ENCODE measurements around the gene SEPHS1.
A peak's percentile ranks its signal among the peaks of the same experiment; 100 is the strongest.

Gene SEPHS1

DNA sequence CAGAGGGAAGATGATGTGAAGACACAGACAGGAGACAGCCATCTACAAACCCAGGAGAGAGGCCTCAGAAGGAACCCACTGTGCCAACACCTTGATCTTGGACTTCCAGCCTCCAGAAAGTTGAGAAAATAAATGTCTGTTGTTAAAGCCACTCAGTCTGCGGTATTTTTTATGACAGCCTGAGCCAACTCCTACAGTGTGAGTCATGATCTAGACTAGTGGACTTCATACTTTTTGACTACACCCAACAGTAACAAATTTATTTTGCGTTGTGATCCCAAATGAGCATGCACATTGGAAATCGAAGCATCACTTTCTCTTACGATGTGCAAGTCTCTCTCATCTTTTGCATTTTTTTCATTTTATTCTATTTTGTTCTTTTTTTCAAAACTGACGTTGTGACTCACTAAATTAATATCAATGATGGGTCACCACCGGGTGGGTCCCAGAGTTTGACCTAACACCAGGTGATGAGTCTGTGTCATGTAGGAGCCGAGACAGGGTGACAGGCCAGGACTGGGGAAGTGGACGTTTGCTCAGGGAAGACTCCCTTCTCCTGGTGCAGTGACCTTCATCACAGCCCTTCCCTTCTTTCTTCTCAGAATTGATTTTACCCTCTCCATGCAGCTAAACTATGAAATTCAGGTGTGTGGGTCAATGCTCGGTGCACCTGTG, 77.1 kb downstream of the SEPHS1 start:
- peaks cover 11% of the 10 kb centered on the region for H3K27me3 Mint-ChIP-seq (ENCODE audit: low read depth, poor library complexity)
- peaks cover 39% of the 10 kb centered on the region for H3K4me1 Mint-ChIP-seq
- no peak overlapping the region for H3K27ac Mint-ChIP-seq
- no peaks in the 10 kb centered on the region for H3K9me3 Mint-ChIP-seq
- no peaks in the 10 kb centered on the region for H3K36me3 Mint-ChIP-seq (ENCODE audit: low read depth)
- no peak for DNase-seq
- H3K4me3 Mint-ChIP-seq, result no peak overlapping the region
- TF ChIP-seq, protein P1, sequence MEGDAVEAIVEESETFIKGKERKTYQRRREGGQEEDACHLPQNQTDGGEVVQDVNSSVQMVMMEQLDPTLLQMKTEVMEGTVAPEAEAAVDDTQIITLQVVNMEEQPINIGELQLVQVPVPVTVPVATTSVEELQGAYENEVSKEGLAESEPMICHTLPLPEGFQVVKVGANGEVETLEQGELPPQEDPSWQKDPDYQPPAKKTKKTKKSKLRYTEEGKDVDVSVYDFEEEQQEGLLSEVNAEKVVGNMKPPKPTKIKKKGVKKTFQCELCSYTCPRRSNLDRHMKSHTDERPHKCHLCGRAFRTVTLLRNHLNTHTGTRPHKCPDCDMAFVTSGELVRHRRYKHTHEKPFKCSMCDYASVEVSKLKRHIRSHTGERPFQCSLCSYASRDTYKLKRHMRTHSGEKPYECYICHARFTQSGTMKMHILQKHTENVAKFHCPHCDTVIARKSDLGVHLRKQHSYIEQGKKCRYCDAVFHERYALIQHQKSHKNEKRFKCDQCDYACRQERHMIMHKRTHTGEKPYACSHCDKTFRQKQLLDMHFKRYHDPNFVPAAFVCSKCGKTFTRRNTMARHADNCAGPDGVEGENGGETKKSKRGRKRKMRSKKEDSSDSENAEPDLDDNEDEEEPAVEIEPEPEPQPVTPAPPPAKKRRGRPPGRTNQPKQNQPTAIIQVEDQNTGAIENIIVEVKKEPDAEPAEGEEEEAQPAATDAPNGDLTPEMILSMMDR (IDR thresholded peaks at IDR 0.05), result no peak

DNA sequence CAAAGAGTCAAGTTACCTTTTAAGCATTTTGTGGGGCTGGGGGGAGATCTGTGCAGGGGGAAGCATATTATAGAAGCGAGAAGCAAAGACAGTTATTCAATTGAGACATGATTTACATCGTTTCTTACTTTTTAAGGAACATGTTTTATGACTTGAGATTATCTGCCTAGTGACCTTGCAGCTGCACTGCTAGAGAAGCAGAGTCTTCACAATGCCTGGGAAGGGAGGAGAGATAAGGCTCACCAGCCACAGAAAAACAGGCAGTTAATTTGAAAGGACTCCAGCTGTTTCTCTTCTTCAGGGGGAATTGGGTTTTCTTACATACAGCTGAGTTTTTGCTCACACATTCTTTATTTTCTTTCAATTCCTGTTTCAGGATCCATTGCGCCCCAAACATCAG, 79.3 kb downstream of the SEPHS1 start:
- Mint-ChIP-seq H3K4me1 (peaks cover 39% of the 10 kb centered on the region), H3K4me3 (no peak overlapping the region), H3K27me3 (ENCODE audit: low read depth, poor library complexity) (peaks cover 11% of the 10 kb centered on the region), H3K36me3 (ENCODE audit: low read depth) (no peaks in the 10 kb centered on the region), H3K27ac (peak overlapping the region; percentile 84), H3K9me3 (no peaks in the 10 kb centered on the region)
- TF ChIP-seq, protein P1 (IDR thresholded peaks at IDR 0.05), result no peak
- no peak for DNase-seq

DNA sequence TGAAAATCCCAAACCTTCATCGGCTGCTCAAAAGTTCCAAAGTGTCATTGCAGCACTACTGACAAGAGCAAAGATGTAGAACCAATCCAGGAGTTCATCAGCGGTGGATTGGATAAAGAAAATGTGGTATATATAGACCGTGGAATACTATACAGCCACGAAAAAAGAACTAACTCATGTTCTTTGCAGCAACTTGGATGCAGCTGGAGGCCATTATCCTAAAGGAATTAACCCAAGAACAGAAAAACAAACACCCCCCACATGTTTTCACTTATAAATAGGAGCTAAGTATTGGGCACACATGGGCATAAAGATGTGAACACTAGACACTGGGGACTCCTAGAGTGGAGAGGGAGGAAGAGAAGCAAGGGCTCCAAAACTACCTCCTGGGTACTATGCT, 79.8 kb downstream of the SEPHS1 start:
- Mint-ChIP-seq H3K27me3 (ENCODE audit: low read depth, poor library complexity) (peaks cover 12% of the 10 kb centered on the region), H3K9me3 (peaks cover under 1% of the 10 kb centered on the region), H3K4me1 (peaks cover 39% of the 10 kb centered on the region), H3K36me3 (ENCODE audit: low read depth) (no peaks in the 10 kb centered on the region), H3K4me3 (no peak overlapping the region), H3K27ac (no peak overlapping the region)
- TF ChIP-seq, protein P1 (IDR thresholded peaks at IDR 0.05), result no peak
- no peak for DNase-seq

All from nephron progenitor cell (in vitro differentiated cells).